Measurements from ENCODE around the gene ENGASE.

GRCh38 chr17:79085154-79085920 lies 10.7 kb downstream of the ENGASE start:
- TF ChIP-seq CTCF (IDR thresholded peaks at IDR 0.05) = no peak
- TF ChIP-seq POLR2AphosphoS5 (IDR thresholded peaks at IDR 0.05) = no peak
- TF ChIP-seq POLR2A (IDR thresholded peaks at IDR 0.05) = no peak

Data from stomach (tissue), 4 donors.